Suprapubic skin (tissue), 4 donors: ENCODE data around the gene SETBP1. TPM values are rescaled to one million over a fixed set of nuclear protein-coding genes. Genes with fewer than 3 reads are reported as not detected.

Experiments
- DNase-seq, 2 donors: peaks; one replicate each; pipeline ENCODE4 v3.0.0-alpha.2; 2019; ENCODE audit warnings: low spot score in 2 of 2
- H3K27ac ChIP-seq: fragments of 200-600 bp; sonication (generic); one replicate; pipeline ENCODE4 v1.5.1; 2019
- H3K27me3 ChIP-seq: fragments of 200-600 bp; sonication (generic); one replicate; pipeline ENCODE4 v1.5.1; 2019
- H3K36me3 ChIP-seq: fragments of 200-600 bp; sonication (generic); one replicate; pipeline ENCODE4 v1.5.1; 2019
- H3K4me1 ChIP-seq: fragments of 200-600 bp; sonication (generic); one replicate; pipeline ENCODE4 v1.5.1; 2019
- H3K4me3 ChIP-seq: fragments of 200-600 bp; sonication (generic); one replicate; pipeline ENCODE4 v1.5.1; 2019; ENCODE audit warnings: mild to moderate bottlenecking
- H3K9me3 ChIP-seq: fragments of 200-600 bp; sonication (generic); one replicate; pipeline ENCODE4 v1.5.1; 2019
- CTCF ChIP-seq, 2 donors: fragments of 200-600 bp in 1 of 2; fragments of 450-650 bp in 1 of 2; sonication (generic) in 1 of 2; IDR thresholded peaks; one replicate each; pipeline ENCODE4 v1.5.1; 2016 to 2019; ENCODE audit warnings: antibody characterized with exemption in 2 of 2, mild to moderate bottlenecking in 1 of 2, moderate library complexity in 1 of 2
- EP300 ChIP-seq: sonication (generic); formaldehyde crosslinking; IDR thresholded peaks from one replicate; pipeline ENCODE4 v1.6.1; 2017; ENCODE audit warnings: antibody characterized with exemption
- POLR2A ChIP-seq, 2 donors: fragments of 450-650 bp; IDR thresholded peaks; one replicate each; pipeline ENCODE4 v1.6.1; 2017; ENCODE audit warnings: antibody characterized with exemption in 2 of 2, mild to moderate bottlenecking in 2 of 2, moderate library complexity in 2 of 2
- POLR2AphosphoS5 ChIP-seq, 3 donors: sonication (generic); formaldehyde crosslinking; IDR thresholded peaks; one replicate each; pipeline ENCODE4 v1.6.1; 2017; ENCODE audit warnings: antibody characterized with exemption in 3 of 3
- WGBS: methylation state at CpG from one replicate; pipeline ENCODE4 v1.1.5; 2018; 5-methylcytosine and 5-hydroxymethylcytosine counted together
- total RNA-seq, 4 donors: library from RNA; depleted of rRNA; stranded (reverse); fragments of >200 nt; gene quantifications; one replicate each; pipeline ENCODE4 v1.1.0, GENCODE V29; 2016

SETBP1 gene
- total RNA-seq, 4 donors from 2014 or later, result 13.1 to 25.6 (median 17.2) TPM

DNA sequence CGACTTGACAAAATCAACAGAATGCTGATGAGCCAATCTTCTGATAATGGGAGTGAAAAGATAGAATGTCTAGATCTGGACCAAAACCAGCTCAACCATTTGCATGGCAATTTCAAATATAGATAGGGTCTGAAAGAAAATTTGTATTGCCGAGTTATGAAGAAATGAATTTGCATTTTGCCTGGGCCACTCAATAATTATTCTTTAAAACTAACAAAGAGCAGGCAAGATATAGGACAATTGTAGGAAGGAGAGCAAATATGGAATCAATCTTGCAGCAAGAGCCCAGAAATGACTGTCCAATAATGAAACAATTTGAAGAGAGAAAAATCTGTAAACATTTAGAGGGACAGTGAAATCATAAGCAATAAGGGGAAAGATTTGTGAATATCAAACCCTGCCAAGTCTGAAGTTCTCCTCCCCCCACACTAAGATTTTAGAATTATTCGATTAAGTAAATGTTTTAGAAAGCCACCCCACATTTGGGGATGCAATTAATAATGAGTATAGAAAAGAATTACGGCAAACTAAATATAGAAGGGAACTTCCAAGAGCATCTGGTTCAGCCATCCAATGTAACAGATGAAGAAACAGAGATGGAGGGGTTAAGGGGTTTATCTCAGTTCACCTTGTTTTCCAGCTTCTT is 377.4 kb downstream of the SETBP1 start:
- 51% methylated on average over 4 of the region's 4 CpGs for WGBS

GRCh38 chr18:45059695-45060094 is 379.0 kb downstream of the SETBP1 start:
- 69% methylated on average over 2 of the region's 2 CpGs for WGBS
- H3K36me3 ChIP-seq, result peaks cover 12% of the 10 kb centered on the region
- no peak overlapping the region for H3K4me3 ChIP-seq
- H3K27ac ChIP-seq, result no peak overlapping the region
- no peak for DNase-seq
- H3K4me1 ChIP-seq, result peaks cover 12% of the 10 kb centered on the region
- H3K27me3 ChIP-seq, result no peaks in the 10 kb centered on the region
- H3K9me3 ChIP-seq, result no peaks in the 10 kb centered on the region
- no peak for TF ChIP-seq EP300
- no peak for TF ChIP-seq POLR2A (IDR thresholded peaks at IDR 0.05)
- TF ChIP-seq CTCF (IDR thresholded peaks at IDR 0.05), result no peak
- TF ChIP-seq POLR2AphosphoS5 (IDR thresholded peaks at IDR 0.05), result no peak

More for the DNA sequence above, 377.4 kb downstream of the SETBP1 start:
- peaks cover 3% of the 10 kb centered on the region for H3K36me3 ChIP-seq
- H3K9me3 ChIP-seq, result no peaks in the 10 kb centered on the region
- H3K4me1 ChIP-seq, result peaks cover 12% of the 10 kb centered on the region
- DNase-seq, result no peak
- no peak overlapping the region for H3K4me3 ChIP-seq
- no peaks in the 10 kb centered on the region for H3K27me3 ChIP-seq
- TF ChIP-seq POLR2A (IDR thresholded peaks at IDR 0.05) (no peak), POLR2AphosphoS5 (IDR thresholded peaks at IDR 0.05) (no peak), EP300 (no peak), CTCF (IDR thresholded peaks at IDR 0.05) (no peak)
- H3K27ac ChIP-seq, result no peak overlapping the region

DNA sequence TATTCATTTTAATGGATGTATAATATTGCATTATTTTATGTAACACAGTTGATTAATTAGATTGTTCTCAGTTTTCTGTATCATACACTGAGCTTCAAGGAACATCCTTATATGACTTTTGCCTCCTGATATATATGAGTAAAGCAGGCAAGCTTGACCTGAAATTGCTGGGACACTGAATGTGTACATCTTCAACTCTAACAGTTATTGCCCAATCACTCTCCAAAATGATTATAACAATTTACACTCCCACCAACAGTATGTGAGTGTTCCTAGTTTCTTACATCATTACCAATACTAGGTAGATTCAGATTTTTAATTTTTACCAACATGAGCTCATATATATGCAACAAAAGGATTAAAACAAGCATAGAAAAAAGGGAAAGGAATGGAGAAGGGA is 379.4 kb downstream of the SETBP1 start:
- DNase-seq, result no peak
- peaks cover 12% of the 10 kb centered on the region for H3K4me1 ChIP-seq
- TF ChIP-seq POLR2AphosphoS5 (IDR thresholded peaks at IDR 0.05), result no peak
- TF ChIP-seq EP300, result no peak
- no peak for TF ChIP-seq CTCF (IDR thresholded peaks at IDR 0.05)
- no peak for TF ChIP-seq POLR2A (IDR thresholded peaks at IDR 0.05)

DNA sequence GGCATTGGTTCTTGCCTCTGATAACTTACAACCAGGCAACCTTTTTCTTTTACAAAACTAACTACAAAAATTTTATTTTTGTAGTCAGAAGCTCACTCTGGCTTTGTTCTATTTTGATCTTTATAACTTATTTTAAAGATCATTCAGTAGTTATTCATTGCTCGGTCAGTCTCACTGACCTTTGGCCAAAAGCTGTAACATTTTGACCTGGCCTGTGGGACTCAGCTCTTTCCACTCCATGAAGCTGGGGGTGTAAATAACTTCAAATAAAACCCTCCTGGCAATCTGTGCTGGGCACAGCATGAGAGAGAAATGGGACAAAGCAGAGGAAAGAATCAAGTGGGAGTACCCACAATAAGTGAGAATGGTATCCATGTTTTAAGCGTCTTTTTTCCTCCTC is 380.7 kb downstream of the SETBP1 start:
- Histone ChIP-seq H3K9me3 (no peaks in the 10 kb centered on the region), H3K27me3 (no peaks in the 10 kb centered on the region), H3K36me3 (peaks cover 12% of the 10 kb centered on the region), H3K4me1 (peaks cover 12% of the 10 kb centered on the region), H3K4me3 (no peak overlapping the region), H3K27ac (no peak overlapping the region)
- WGBS, result 80% methylated on average over 2 of the region's 2 CpGs
- no peak for TF ChIP-seq POLR2A (IDR thresholded peaks at IDR 0.05)
- no peak for TF ChIP-seq CTCF (IDR thresholded peaks at IDR 0.05)
- TF ChIP-seq POLR2AphosphoS5 (IDR thresholded peaks at IDR 0.05), result no peak
- no peak for TF ChIP-seq EP300
- DNase-seq, result no peak

More for the DNA sequence above, 379.4 kb downstream of the SETBP1 start:
- Histone ChIP-seq H3K9me3 (no peaks in the 10 kb centered on the region), H3K27ac (no peak overlapping the region), H3K27me3 (no peaks in the 10 kb centered on the region), H3K4me3 (no peak overlapping the region), H3K36me3 (peaks cover 12% of the 10 kb centered on the region)

DNA sequence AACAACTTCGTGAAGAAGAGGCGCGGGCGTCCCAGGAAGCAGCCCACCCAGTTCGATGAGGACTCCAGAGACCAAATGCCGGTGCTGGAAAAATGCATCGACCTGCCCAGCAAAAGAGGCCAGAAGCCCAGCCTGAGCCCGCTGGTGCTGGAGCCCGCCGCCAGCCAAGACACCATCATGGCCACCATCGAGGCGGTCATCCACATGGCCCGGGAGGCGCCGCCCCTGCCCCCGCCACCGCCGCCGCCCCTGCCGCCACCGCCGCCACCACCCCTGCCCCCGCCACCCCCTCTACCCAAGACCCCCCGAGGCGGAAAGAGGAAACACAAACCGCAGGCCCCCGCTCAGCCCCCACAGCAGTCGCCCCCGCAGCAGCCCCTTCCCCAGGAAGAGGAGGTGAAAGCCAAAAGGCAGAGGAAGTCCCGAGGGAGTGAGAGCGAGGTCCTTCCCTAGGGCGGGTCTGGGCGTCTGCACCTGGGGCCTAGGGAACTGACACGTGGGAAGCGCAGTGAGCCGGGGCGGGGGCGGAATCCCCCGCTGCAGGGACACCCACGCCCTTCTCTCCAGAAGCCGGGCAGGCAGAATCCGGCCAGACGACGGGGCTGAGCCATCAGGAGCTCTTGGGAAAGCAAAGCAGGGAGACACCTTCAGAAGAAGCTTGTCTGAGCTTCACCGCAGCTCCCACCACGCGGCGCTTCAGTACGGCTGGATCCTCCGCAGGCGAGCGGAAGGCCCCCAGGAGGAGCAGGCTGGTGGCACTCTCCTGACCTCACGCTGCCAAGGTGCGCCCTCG is 382.8 kb downstream of the SETBP1 start:
- Histone ChIP-seq H3K27me3 (no peaks in the 10 kb centered on the region), H3K4me1 (no peaks in the 10 kb centered on the region), H3K9me3 (no peaks in the 10 kb centered on the region), H3K27ac (no peak overlapping the region), H3K4me3 (no peak overlapping the region), H3K36me3 (peaks cover 12% of the 10 kb centered on the region)
- no peak for DNase-seq
- no peak for TF ChIP-seq CTCF (IDR thresholded peaks at IDR 0.05)
- TF ChIP-seq POLR2A (IDR thresholded peaks at IDR 0.05), result no peak
- TF ChIP-seq POLR2AphosphoS5 (IDR thresholded peaks at IDR 0.05), result no peak
- no peak for TF ChIP-seq EP300
- 91% methylated on average over 43 of the region's 55 CpGs for WGBS
